H7 (cell line): ENCODE results near the gene KANK3. TPM values are rescaled to one million over a fixed set of nuclear protein-coding genes. Genes with fewer than 3 reads are reported as not detected.
A peak's percentile ranks its signal among the peaks of the same experiment; 100 is the strongest.

Experiments used
- DNase-seq: peaks from one replicate; pipeline ENCODE4 v3.0.0; 2012
- H3K27me3 ChIP-seq: 2 replicates; pipeline ENCODE4 v1.6.0; 2011; ENCODE audit warnings: mild to moderate bottlenecking, low read length; ENCODE audit not compliant: control insufficient read depth, insufficient read depth
- H3K36me3 ChIP-seq: replicated peaks from 2 replicates; pipeline ENCODE4 v1.5.1; 2011; ENCODE audit warnings: low read length; ENCODE audit not compliant: control insufficient read depth, insufficient read depth
- H3K4me3 ChIP-seq: 2 replicates; pipeline ENCODE4 v1.5.1; 2011; ENCODE audit warnings: low read depth, mild to moderate bottlenecking, control low read depth, low read length, moderate library complexity; ENCODE audit not compliant: insufficient read depth
- total RNA-seq: library from RNA; depleted of rRNA; stranded (reverse); fragments of >200 nt; shearing (Covaris generic); gene quantifications from 2 replicates; pipeline ENCODE4 v1.2.3, GENCODE V29; 2014

KANK3 gene
- total RNA-seq, 1 experiment from 2014 or later, result 1.2 TPM

- DNase-seq, result no peak
- H3K4me3 ChIP-seq, result no peak overlapping the region
These were observed 6.9 kb downstream of the KANK3 start for GRCh38 chr19:8336072-8336569.

GRCh38 chr19:8335343-8336071 lies 7.6 kb downstream of the KANK3 start:
- H3K27me3 ChIP-seq, result peaks cover 33% of the 10 kb centered on the region
- peak overlapping the region; percentile 49 for H3K4me3 ChIP-seq
- DNase-seq, result peak; percentile 89
- H3K36me3 ChIP-seq, result no peaks in the 10 kb centered on the region

More at GRCh38 chr19:8336072-8336569, 6.9 kb downstream of the KANK3 start:
- Histone ChIP-seq H3K36me3 (no peaks in the 10 kb centered on the region), H3K27me3 (peaks cover 33% of the 10 kb centered on the region)

DNA sequence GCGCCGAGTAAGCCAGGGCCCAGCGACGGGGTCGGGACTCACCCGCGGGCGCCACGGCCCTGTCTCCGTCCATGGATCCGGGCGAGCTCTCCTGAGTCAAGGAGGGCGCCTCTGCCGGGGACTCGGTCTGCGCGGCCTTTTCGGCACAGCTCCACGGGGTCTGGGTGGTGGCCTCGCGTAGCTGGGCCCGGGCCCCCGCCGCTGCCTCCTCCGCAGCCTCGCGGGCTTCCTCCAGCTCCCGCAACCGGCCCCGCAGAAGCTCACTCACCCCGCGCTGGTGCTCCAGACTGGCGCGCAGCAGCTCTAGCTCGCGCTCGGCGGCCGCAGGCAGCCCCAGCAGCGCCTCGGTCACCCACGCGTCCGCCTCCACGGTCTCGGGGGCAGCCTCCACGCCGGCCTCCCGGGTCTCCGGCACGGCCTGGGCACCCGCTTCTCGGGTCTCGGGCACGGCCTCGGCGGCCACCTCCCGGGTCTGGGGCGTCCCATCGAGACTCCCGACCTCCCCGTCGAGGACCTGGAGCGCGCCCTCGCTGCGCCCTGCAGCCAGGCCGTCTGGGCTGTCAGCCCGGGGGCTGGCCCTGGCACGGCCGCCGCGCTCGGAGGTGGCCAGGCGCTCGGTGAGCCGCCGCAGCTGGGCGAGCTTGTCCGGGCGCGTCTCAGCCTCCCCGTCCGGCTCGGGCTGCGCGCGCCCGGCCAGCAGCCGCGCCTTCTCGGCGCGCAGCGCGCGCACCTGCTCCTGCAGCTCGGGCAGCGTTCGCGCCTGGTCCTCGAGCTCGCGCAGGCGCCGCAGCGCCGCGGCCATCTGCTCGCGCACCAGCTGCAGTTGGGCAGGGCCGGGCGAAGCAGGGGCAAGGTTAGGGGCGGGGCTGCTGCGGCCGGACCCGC lies 8.4 kb downstream of the KANK3 start:
- peak; percentile 97 for DNase-seq
- peak overlapping the region; percentile 49 for H3K4me3 ChIP-seq
- peaks cover 33% of the 10 kb centered on the region for H3K27me3 ChIP-seq
- no peaks in the 10 kb centered on the region for H3K36me3 ChIP-seq

- DNase-seq, result peak; percentile 86
- H3K27me3 ChIP-seq, result peaks cover 33% of the 10 kb centered on the region
- H3K4me3 ChIP-seq, result peak overlapping the region; percentile 49
- no peaks in the 10 kb centered on the region for H3K36me3 ChIP-seq
These were observed 9.2 kb downstream of the KANK3 start for GRCh38 chr19:8333767-8334457.

DNA sequence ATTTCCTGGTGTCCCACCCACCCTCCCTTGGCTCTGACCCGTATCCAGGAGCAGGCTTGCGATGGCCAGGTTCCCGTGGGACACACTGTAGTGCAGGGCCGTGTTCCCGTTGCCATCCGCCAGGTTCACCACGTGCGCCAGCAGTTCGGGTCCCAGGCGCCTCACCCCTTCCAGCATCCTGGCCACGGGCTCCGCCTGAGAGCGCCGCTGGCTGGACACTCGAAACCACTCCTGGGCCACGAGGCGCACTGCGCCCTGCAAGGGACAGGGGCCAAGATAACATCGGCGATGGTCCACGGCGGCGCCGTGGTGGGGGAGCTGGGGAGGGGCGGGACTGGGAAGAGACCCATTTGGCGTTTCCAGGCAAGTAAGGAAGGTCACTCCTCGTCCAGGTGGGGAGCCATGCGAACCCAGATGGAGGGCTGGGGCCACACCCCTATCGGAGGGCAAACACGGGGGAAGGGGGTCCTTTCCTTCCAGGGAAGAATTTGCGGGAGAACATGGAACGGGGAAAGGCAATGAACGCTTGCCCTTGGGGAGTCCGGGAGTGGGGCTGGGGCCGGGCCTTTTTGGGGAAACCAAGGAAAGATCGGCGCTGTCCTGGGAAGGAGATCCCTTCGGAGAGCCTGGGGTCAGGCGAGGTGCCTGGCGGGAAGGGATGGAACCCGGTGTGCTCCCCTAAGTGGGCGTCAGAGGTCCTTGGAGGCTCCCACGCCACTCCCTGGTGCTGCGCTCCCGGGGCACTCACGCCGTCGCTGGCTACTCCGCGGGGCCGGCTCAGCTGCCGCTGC lies 9.9 kb downstream of the KANK3 start:
- DNase-seq, result peak; percentile 75
- Histone ChIP-seq H3K27me3 (peaks cover 33% of the 10 kb centered on the region), H3K36me3 (no peaks in the 10 kb centered on the region), H3K4me3 (peak overlapping the region; percentile 49)

DNA sequence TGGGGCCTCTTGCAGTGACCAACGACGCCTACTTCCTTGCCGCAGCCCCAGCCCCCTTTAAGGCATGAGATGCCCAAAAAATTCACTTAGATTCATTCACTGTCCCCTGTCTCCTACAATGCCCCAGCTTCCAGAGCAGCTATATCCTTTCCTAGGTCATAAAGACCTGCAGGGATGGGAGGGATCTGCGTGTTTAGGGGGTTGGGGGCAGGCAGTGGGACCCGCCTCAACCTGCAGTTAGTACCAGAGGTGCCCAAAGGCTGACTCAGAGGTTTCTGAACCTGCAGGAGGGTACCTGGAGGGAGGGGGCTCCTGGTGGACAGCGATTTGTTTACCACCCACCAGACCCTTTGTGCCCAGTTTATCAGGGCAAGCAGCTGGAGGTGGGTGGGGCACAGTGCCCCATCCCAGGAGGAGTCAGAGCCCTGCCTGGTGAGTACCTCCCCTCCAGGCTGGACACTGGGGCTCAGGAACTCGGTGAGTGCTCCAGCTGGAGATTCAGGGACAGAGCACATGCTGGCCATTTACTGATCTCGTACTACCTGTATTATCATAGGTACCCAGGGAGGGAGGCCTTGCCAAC lies 11.7 kb downstream of the KANK3 start:
- Histone ChIP-seq H3K4me3 (no peak overlapping the region), H3K36me3 (no peaks in the 10 kb centered on the region), H3K27me3 (peaks cover 33% of the 10 kb centered on the region)
- no peak for DNase-seq

DNA sequence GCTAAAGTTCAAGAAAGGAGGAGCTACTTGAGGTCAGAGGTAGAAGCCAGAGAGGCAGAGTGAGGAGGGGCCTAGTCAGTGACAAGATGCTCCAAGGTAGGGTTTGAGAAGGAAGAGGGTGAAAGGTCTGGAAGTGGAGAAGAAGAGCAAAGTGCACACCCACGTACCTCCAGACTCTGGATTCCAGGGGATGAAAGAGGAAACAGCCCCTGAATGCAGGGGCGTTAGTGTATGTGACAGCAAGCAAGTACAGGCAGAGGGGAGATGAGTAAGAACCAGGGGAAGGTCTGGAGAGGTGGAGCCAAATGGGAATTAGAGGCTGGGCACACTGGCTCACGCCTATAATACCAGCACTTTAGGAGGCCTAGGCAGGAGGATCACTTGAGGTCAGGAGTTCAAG lies 13.1 kb downstream of the KANK3 start:
- Histone ChIP-seq H3K4me3 (no peak overlapping the region), H3K36me3 (no peaks in the 10 kb centered on the region), H3K27me3 (peaks cover 25% of the 10 kb centered on the region)
- no peak for DNase-seq

GRCh38 chr19:8325454-8325853 lies 17.6 kb downstream of the KANK3 start:
- Histone ChIP-seq H3K27me3 (no peaks in the 10 kb centered on the region; the same call in 1 of the 2 replicates), H3K36me3 (peaks cover 12% of the 10 kb centered on the region), H3K4me3 (no peak overlapping the region)
- DNase-seq, result no peak

DNA sequence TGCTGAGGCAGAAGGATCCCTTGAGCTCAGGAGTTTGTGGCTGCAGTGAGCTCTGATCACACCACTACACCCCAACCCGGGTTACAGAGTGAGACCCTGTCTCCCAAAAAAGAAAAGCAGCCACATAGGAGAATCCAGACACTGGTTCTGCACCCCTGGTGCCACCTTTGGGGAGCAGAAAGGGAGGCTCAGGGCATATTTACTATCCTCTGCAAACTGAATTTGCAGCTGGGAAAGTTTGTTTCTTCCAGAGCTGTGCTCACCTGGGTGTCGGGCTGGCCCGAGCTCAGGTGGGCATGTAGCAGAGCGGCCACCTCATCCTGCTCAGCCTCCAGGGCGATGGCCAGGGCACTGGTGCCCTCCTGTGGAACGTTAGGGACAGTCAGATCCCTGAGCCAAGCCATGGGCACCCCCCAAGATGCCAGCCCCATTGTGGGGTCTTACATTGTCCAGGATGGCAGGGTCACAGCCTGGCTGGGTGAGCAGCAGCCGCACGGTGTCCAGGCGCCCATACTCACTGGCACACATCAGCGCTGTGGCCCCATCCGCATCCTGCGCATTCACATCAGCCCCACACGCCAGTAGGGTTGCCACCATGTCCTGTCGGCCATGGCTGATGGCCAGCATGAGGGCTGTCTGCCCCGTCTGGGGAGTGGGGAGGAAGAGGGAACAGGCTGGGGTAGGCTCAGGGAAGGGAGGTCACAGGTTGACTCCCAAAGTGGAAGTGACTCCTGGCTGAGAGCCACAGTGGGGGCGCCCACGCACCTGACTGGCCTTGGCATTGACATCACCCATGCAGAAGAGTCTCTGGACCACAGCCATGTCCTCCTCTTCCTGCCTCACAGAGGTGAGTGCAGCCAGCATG lies 18.6 kb downstream of the KANK3 start:
- Histone ChIP-seq H3K4me3 (no peak overlapping the region), H3K27me3 (no peaks in the 10 kb centered on the region; the same call in 1 of the 2 replicates)
- DNase-seq, result peak; percentile 74

DNA sequence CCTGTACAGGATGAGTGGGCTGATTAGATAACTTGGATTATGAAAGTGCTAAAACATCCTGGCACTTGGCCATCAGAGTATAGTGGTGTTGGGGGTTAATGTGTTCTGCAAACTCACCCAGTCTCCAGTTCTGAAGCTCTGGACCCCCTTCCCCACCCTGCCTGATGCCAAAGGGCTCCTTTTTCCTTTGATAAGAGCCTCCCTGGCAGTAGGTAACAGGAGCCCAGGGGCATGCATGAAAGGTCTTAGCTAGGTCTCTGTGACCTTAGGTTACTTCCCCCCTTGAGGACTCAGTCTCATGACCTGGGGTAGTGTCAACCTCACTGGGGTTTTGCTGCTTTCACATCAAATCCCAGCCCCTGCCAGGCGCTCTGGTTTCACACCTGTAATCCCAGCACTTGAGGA lies 19.3 kb downstream of the KANK3 start:
- Histone ChIP-seq H3K27me3 (no peaks in the 10 kb centered on the region; the same call in 1 of the 2 replicates), H3K36me3 (peaks cover 12% of the 10 kb centered on the region), H3K4me3 (no peak overlapping the region)
- peak; percentile 51 for DNase-seq

More for the DNA sequence above, 18.6 kb downstream of the KANK3 start:
- peaks cover 12% of the 10 kb centered on the region for H3K36me3 ChIP-seq

- Histone ChIP-seq H3K36me3 (peaks cover 12% of the 10 kb centered on the region), H3K4me3 (peak overlapping the region; percentile 97), H3K27me3 (no peaks in the 10 kb centered on the region)
- no peak for DNase-seq
These were observed 20.4 kb downstream of the KANK3 start for GRCh38 chr19:8322638-8322997.

- H3K4me3 ChIP-seq, result peak overlapping the region; percentile 97
- no peak for DNase-seq
- H3K36me3 ChIP-seq, result peaks cover 12% of the 10 kb centered on the region
- H3K27me3 ChIP-seq, result no peaks in the 10 kb centered on the region
These were observed 20.9 kb downstream of the KANK3 start for GRCh38 chr19:8321986-8322637.
